ENCODE measurements around the gene IFNL2.
A peak's percentile ranks its signal among the peaks of the same experiment; 100 is the strongest.
"Not testable (repeated sequence)": the region's sequence is repeated elsewhere in the genome, so short reads cannot be mapped to it uniquely, and the experiment has no call there.

Gene IFNL2

DNA sequence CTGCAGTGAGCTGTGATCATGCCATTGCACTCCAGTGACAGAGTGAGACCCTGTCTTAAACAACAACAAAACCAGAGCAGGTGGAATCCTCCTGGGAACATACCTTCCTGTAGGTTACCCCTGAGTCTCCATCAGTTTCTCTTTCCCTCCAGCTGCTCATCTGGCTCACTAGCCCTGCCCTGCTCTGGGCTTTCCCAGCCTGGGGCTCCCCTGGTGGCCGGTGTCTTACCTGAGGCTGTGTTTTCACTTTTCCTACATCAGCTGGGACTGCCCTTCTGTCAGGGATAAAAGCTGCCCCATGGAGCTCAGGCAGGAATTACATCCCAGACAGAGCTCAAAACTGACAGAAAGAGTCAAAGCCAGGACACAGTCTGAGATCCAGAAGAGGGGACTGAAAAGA is at the start of gene IFNL2:
Gene IFNL2, plus strand, starts transcription at position 312 of the 400 bp plus-strand sequence. CDS start 173 bp downstream, outside the sequence.
- DNase-seq (ENCODE audit: low read depth in 1 of 2, low spot score in 1 of 2); in situ Hi-C loops (cut with HindIII; ENCODE audit: low pct_unique_long_range_greater_than_20kb, low sequenced_read_pairs): not testable (repeated sequence)

DNA sequence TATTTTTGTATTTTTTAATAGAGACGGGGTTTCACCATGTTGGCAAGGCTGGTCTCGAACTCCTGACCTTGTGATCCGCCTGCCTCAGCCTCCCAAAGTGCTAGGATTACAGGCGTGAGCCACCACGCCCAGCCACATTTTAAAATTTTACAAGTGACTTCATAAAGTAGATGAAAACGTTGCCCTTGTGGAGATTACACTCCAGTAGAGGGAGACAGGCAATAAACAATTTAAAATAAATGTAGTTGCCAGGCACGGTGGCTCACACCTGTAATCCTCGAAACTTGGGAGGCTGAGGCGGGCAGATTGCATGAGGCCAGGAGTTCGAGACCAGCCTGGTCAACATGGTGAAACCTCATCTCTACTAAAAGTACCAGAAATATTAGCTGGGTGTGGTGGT is 49.1 kb upstream of the IFNL2 start:
- in situ Hi-C loops (cut with HindIII; ENCODE audit: low pct_unique_long_range_greater_than_20kb, low sequenced_read_pairs) = not testable (repeated sequence)
- peak in 1 of 2 experiments; percentile 23 for DNase-seq (ENCODE audit: low read depth in 1 of 2, low spot score in 1 of 2)

DNA sequence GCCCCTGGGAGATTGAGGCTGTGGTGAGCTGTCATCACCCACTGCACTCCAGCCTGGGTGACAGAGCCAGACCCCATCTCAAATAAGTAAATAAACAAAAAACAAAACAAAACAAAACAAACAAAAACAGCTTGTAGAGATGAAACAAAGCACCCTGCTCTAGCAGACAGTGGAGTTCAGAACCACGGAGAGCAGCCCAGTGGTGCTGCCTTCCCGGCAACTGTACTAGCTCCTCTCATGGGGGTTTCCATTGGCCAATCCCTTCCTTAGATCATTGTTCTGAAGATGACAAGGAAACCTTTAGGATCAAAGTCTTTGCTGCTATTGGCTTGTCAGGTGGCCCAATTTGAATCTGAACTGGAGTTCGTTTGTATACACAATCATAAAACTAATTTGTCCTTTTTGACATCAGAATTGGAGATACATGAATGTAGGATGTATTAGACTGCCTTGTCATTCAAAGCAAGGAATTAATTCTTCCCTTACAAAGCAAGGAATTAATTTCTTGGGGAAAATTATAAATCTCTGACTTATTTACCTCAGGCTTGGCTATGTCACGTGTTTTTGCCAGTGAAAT is 44.4 kb upstream of the IFNL2 start:
- DNase-seq (ENCODE audit: low read depth in 1 of 2, low spot score in 1 of 2) = peak; percentile 58 to 64
- in situ Hi-C loops (cut with HindIII; ENCODE audit: low pct_unique_long_range_greater_than_20kb, low sequenced_read_pairs) = no loop called here
- TF ChIP-seq JUND (IDR thresholded peaks at IDR 0.05; ENCODE audit: low read depth) = no peak

DNA sequence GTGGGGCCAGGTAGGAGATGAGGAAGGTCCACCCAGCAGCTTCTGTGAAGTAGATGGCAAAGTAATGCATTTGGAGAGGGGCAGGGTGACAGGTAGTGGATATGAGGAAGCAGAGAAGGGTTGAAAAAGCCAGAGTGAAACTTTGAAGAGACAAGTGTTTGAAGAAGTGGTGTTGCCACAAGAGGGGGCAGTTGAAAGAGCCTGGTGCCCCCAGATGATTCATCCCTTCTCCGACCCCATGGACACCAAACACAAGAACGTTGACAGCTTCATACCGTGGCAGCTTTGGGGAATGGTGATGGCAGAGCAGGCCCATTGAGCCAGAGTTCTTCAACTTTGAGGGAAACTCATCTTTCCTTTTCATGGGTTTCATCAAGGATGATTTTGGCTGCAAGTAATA is 43.3 kb upstream of the IFNL2 start:
- TF ChIP-seq JUND (IDR thresholded peaks at IDR 0.05; ENCODE audit: low read depth) = no peak
- no peak for DNase-seq (ENCODE audit: low read depth in 1 of 2, low spot score in 1 of 2)
- in situ Hi-C loops (cut with HindIII; ENCODE audit: low pct_unique_long_range_greater_than_20kb, low sequenced_read_pairs) = no loop called here

DNA sequence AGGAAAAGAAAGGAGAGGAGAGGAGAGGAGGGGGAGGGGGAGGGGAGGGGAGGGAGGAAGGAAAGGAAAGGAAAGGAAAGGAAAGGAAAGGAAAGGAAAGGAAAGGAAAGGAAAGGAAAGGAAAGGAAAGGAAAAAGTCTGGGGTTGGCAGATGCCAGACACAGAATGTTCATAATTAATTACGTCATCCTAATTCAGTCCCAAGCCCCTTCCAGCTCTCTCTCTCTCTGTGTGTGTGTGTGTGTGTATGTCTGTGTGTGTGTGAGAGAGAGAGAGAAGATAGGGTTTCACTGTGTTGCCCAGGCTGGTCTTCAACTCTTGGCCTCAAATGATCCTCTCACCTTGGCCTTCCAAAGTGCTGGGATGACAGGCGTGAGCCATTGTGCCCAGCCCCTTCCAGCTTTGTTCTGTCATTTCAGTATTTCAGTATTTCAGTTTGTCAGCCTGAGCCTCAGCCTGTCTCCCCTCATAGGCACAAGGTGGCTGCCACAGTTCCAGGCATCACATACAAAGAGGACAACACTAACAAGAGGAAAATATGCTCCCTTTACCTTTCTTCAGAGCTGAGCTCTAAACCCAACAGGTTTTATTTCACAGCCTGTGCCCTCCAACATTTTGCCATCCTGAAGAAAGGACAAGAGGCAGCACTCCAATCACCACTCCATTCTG is 38.0 kb upstream of the IFNL2 start:
- in situ Hi-C loops (cut with HindIII; ENCODE audit: low pct_unique_long_range_greater_than_20kb, low sequenced_read_pairs) = no loop called here
- DNase-seq (ENCODE audit: low read depth in 1 of 2, low spot score in 1 of 2) = no peak

DNA sequence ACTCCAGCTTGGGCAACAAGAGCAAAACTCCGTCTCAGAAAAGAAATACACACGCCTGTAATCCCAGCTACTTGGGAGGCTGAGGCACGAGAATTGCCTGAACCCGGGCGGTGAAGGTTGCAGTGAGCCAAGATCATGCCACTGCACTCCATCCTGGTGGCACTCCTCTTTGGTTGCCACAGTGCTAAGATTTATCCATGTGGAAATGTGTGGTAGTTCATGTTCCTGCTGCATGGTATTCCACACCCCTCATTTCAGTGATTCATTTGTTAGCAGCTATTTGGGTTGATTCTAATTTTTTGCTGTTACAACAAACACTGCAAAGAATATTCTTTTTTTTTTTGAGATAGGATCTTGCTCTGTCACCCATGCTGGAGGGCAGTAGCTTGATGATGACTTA is 35.5 kb upstream of the IFNL2 start:
- no peak for DNase-seq (ENCODE audit: low read depth in 1 of 2, low spot score in 1 of 2)
- in situ Hi-C loops (cut with HindIII; ENCODE audit: low pct_unique_long_range_greater_than_20kb, low sequenced_read_pairs) = no loop called here
- TF ChIP-seq JUND (IDR thresholded peaks at IDR 0.05; ENCODE audit: low read depth) = no peak

More for the DNA sequence above, 38.0 kb upstream of the IFNL2 start:
- no peak for TF ChIP-seq JUND (IDR thresholded peaks at IDR 0.05; ENCODE audit: low read depth)

DNA sequence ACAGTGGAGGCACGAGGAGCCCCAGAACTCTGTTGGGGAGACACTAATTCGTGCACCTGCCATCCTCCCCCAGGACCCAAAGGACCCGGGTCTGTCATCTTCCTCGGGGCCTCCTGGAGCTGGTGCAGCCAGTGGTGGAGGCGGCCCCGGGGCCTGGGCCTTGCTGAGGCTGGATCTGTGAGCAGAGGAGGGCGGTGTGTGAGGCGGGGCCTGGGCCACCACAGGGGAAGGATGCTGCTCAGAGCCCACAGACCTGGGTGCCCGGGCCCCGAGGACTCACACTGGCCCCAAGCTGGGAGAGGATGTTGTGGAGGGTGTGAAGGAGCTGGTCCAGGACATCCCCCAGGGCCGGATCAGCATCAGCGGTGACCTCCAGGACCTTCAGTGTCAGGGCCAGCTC is 31.7 kb upstream of the IFNL2 start:
- in situ Hi-C loops (cut with HindIII; ENCODE audit: low pct_unique_long_range_greater_than_20kb, low sequenced_read_pairs) = no loop called here
- no peak for DNase-seq (ENCODE audit: low read depth in 1 of 2, low spot score in 1 of 2)

DNA sequence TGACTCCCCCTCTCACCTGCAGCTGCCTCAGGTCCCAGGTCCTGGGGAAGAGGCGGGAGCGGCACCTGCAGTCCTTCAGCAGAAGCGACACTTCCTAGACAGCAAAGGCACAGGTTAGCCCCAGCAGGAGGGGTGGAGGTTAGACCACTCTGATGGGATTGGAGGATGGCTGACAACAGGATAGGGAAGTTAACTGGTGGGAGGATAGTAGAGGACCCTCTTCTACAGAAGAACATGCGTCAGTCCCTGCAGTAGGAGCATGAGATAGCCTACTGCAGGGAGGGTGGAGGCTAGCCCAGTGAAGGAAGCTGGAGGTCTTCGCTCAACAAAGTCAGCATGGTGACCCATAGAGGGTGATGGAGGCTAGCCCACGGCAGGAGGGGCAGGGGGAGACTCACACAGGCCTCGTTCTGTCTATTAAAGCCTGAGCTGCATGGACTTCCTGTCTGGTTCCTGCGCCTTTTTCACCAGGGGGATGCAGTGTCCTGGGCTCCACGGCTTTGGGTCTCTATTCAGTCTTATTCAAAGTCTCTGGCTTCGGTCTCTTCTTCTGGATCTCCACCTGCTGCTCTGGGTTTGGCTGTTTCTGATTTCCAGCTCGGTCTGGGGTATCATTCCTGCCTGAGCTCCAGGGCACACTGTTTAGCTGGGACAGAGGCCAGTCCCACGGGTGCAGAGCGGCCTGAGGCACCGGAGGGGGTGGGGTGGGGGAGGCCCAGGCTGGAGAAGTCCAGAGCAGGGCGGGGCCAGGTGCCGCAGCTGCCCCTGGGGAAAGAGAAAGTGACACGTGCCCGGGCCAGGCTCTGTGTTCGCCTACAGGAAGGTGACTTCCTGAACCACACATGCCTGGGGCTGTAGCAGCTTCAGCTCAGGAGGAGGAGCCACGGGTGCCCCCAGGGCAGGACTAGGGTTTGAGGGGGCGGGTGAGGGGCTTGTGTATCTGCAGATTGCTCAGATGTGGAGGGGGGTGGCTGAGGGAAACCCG is 30.7 kb upstream of the IFNL2 start:
- no peak for TF ChIP-seq JUND (IDR thresholded peaks at IDR 0.05; ENCODE audit: low read depth)
- DNase-seq (ENCODE audit: low read depth in 1 of 2, low spot score in 1 of 2) = peak in 1 of 2 experiments; percentile 46
- in situ Hi-C loops (cut with HindIII; ENCODE audit: low pct_unique_long_range_greater_than_20kb, low sequenced_read_pairs) = no loop called here

More for the DNA sequence above, 31.7 kb upstream of the IFNL2 start:
- no peak for TF ChIP-seq JUND (IDR thresholded peaks at IDR 0.05; ENCODE audit: low read depth)

DNA sequence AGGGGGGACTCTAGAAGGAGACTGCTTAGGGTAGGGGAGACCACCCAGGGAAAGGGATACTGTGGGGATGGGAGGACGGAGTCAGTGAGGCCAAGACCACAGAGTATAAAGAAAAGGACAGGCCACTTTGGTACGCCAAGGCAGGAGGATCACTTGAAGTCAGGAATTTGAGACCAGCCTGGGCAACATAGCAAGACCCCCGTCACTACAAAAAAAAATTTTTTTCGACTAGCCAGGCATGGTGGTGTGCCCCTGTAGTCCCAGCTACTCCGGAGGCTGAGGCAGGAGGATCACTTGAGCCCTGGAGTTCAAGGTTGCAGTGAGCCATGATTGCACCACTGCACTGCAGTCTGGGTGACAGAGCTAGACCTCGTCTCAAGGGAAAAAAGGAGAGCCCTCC is 30.0 kb upstream of the IFNL2 start:
- in situ Hi-C loops (cut with HindIII; ENCODE audit: low pct_unique_long_range_greater_than_20kb, low sequenced_read_pairs) = no loop called here
- DNase-seq (ENCODE audit: low read depth in 1 of 2, low spot score in 1 of 2) = no peak
- TF ChIP-seq JUND (IDR thresholded peaks at IDR 0.05; ENCODE audit: low read depth) = no peak

DNA sequence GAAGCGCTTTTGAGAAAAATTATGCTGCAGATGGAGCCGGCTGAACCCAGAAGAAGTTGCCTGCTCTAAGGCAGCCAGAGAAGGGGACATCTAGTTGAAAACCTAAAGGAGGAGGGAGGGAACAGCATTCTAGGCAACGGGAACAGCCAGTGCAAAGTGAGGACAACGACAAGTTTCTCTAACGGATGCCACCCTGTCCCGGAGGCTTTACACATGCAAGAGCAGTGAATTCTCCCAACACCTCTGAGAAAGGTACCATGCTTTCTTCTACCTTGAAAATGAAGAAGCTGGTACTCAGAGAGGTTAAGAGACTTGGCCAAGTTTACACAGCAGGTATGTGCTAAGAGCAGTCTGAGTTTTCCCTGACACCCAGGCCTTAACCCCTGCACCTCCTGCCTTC is 29.3 kb upstream of the IFNL2 start:
- no peak for DNase-seq (ENCODE audit: low read depth in 1 of 2, low spot score in 1 of 2)
- no peak for TF ChIP-seq JUND (IDR thresholded peaks at IDR 0.05; ENCODE audit: low read depth)
- in situ Hi-C loops (cut with HindIII; ENCODE audit: low pct_unique_long_range_greater_than_20kb, low sequenced_read_pairs) = no loop called here

DNA sequence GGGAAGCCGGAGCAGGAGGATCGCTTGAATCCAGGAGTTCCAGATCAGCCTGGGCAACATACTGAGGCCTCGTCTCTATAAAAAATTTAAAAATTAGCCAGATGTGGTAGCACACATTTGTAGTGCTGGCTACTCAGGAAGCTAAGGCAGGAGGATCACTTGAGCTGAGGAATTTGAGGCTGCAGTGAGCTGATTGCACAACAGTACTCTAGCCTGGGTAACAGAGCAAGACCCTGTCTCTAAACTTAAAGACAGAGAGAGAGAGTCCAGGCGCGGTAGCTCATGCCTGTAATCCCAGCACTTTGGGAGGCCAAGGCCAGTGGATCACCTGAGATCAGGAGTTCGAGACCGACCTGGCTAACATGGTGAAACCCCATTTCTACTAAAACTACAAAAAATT is 27.8 kb upstream of the IFNL2 start:
- DNase-seq (ENCODE audit: low read depth in 1 of 2, low spot score in 1 of 2) = no peak
- no peak for TF ChIP-seq JUND (IDR thresholded peaks at IDR 0.05; ENCODE audit: low read depth)
- in situ Hi-C loops (cut with HindIII; ENCODE audit: low pct_unique_long_range_greater_than_20kb, low sequenced_read_pairs) = no loop called here

DNA sequence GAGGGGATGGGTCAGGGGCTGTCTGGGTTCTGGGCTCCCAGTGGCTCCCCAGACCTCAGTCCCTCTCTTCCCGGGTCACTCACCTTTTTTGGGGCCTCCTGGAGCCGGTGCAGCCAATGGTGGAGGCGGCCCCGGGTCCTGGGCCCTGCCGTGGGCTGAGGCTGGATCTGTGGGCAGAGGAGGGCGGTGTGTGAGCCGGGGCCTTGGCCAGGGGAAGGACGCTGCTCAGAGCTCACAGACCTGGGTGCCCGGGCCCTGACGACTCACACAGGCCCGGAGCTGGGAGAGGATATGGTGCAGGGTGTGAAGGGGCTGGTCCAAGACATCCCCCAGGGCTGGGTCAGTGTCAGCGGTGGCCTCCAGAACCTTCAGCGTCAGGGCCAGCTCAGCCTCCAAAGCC is 24.5 kb upstream of the IFNL2 start:
- in situ Hi-C loops (cut with HindIII; ENCODE audit: low pct_unique_long_range_greater_than_20kb, low sequenced_read_pairs) = not testable (repeated sequence)

DNA sequence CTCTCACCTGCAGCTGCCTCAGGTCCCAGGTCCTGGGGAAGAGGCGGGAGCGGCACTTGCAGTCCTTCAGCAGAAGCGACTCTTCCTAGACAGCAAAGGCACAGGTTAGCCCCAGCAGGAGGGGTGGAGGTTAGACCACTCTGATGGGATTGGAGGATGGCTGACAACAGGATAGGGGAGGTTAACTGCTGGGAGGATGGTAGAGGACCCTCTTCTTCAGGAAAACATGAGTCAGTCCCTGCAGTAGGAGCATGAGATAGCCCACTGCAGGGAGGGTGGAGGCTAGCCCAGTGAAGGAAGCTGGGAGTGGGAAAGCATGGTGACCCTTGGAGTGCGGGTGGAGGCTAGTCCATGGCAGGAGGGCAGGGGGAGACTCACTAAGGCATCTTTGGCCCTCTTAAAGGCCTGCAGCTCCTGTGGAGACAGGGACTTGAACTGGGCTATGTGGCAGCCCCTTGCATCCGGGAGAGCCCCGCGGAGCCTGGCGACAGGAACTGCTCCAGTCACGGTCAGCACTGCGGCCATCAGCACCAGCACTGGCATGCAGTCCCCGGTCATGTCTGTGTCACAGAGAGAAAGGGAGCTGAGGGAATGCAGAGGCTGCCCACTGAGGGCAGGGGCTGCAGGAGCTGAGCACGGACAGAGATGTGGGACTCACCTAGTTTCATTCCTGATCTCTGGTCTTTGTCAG is 23.6 kb upstream of the IFNL2 start, which contains the start of gene IFNL3:
Gene IFNL3, minus strand, starts transcription at position 597 of the 691 bp plus-strand sequence. Its CDS starts 39 bp downstream, at position 558.
- in situ Hi-C loops (cut with HindIII; ENCODE audit: low pct_unique_long_range_greater_than_20kb, low sequenced_read_pairs); DNase-seq (ENCODE audit: low read depth in 1 of 2, low spot score in 1 of 2): not testable (repeated sequence)

More for the DNA sequence above, 24.5 kb upstream of the IFNL2 start:
- DNase-seq (ENCODE audit: low read depth in 1 of 2, low spot score in 1 of 2) = not testable (repeated sequence)

DNA sequence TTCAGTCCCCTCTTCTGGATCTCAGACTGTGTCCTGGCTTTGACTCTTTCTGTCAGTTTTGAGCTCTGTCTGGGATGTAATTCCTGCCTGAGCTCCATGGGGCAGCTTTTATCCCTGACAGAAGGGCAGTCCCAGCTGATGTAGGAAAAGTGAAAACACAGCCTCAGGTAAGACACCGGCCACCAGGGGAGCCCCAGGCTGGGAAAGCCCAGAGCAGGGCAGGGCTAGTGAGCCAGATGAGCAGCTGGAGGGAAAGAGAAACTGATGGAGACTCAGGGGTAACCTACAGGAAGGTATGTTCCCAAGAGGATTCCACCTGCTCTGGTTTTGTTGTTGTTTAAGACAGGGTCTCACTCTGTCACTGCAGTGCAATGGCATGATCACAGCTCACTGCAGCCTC is 23.0 kb upstream of the IFNL2 start:
- DNase-seq (ENCODE audit: low read depth in 1 of 2, low spot score in 1 of 2); in situ Hi-C loops (cut with HindIII; ENCODE audit: low pct_unique_long_range_greater_than_20kb, low sequenced_read_pairs): not testable (repeated sequence)

Data from T47D (cell line).